Stimulated activated CD8-positive, alpha-beta memory T cell treated with anti-CD3 and anti-CD28 coated beads, Interleukin-2, amount 100 ng/mL, for 48 hours (primary cell): ENCODE results near the gene CYP3A4.
"Not testable (repeated sequence)": the region's sequence is repeated elsewhere in the genome, so short reads cannot be mapped to it uniquely, and the experiment has no call there.

Experiments
- DNase-seq, 2 donors: peaks; one replicate each; pipeline ENCODE4 v3.0.0-alpha.2; 2020; ENCODE audit warnings: low read depth in 2 of 2

Gene CYP3A4

GRCh38 chr7:99752356-99752755 lies 31.6 kb downstream of the CYP3A4 start:
- DNase-seq = no peak

DNA sequence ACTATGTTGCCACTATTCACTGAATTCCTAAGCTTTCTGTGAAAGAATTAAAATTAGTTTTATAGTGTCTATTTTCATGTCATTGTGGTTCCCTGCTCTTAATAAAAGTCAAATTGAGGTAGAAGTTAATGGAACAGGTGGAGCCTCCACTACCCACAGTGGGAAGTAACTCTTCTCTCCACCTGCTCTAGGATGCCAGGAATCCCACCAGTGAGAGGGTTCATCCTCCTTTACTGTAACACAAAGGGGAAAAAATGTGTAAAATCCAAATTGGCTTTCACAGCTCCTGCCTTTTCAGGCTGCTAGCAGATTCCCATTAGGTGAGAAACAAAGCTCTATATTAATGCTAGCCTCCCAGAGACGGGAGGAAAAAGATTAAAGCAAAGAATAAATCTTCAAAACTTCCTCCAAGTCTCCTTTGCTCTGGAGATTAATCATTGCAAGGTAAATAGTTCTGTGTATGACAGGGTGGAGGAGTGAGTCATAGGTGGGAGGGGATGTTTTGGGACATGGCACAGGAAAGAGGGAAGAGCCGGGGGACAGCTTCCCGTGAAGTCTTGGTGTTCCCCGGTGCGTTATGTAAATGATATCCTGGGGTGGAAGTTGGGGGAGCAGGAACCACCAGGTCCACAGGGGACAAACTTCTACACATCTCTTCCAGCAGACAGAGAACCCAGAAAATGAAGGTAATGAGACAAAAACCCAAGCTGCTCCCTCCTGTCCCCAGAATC lies 32.5 kb downstream of the CYP3A4 start:
- DNase-seq = not testable (repeated sequence)

- DNase-seq = no peak
Observed at GRCh38 chr7:99748846-99749579, 35.0 kb downstream of the CYP3A4 start.

DNA sequence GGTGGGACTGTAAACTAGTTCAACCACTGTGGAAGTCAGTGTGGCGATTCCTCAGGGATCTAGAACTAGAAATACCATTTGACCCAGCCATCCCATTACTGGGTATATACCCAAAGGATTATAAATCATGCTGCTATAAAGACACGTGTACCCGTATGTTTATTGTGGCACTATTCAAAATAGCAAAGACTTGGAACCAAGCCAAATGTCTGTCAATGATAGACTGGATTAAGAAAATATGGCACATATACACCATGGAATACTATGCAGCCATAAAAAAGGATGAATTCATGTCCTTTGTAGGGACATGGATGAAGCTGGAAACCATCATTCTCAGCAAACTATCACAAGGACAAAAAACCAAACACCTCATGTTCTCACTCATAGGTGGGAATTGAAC lies 37.1 kb downstream of the CYP3A4 start:
- DNase-seq = not testable (repeated sequence)

- DNase-seq = not testable (repeated sequence)
Observed at GRCh38 chr7:99745395-99745794, 38.6 kb downstream of the CYP3A4 start.

DNA sequence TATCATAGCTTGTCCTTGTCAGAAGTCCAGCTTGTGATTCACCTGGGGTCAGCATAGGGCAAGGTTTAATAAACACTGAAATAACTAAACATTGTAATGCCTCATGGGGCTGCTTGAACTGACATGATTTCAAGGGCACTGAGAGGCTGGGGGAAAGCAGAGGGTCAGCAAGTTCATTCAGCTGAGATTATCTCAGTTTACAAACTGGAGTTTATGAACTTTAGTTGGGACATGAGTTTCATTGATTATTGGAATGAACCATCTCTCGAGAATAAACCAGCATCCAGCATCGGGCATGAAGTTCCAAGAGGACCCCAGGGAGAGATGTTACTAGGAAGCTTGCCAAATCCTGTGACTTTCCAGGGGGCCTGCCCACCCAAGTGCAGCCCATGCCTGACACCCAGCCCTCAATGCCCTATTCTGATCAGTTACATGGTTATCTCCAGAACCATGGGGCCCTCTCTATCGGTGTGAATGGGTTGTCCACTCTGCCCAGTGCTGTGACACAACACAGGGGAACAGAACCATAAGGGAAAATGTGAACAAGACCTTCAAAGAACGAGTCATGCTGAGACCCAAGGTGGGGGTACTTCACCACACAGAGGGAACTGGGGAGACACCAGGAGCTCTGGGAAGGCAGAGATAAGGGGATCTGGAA lies 41.1 kb downstream of the CYP3A4 start:
- no peak for DNase-seq

DNA sequence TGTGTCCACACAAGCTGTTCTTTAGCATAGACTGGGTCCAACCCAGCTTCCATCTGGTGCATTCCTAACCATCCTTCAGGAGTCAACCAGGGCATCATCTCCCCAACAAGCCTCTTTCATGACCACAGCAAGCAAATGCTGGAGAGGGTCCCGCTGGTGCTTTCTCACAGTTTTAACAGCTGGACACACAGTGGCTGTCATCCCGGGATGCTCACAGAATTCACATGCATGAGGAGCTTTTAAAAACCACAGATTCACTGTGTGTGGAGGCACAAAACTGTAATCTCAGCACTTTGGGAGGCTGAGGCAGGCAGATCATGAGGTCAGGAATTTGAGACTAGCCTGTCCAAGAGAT lies 42.6 kb downstream of the CYP3A4 start:
- DNase-seq = no peak

DNA sequence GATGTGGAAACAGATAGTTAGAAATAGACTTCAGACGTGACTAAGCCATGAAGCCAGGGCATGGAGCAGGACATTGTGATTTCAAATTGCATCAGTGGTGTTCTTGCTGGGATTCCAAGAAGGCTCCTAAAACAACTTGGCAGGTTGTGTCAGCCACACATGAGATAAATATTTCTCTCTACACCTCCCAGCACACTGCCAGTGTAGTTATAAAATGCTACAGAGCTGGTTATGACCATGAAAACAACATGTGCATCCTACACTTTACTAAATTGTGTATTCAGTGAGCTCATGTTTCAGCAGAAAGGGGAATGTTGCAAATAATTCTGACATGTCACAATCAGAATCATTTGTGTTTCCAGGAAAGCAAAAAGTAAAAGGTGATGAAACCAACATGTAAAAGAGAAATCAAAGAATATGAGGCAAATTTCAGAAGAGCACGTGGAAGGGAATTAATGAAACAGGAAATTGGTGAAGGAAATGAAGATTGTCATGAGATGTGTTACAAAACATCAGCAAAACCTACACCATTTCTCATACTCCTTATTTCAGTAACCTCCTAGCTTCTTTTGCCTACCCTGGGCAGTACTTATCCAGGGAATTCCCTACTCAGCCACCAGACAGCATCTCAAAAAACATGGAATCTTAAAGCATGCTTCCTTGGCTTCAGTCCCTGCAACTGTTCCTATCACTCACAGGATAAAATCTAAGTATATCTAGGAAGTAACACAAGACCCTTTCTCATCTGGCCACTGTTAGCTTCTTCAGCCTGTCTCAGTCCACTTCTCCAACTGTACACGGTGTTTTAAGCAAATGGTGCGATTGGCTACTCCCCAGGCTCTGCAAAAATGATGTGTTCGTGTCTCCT lies 43.2 kb downstream of the CYP3A4 start:
- no peak for DNase-seq

GRCh38 chr7:99739699-99740572 lies 44.0 kb downstream of the CYP3A4 start:
- DNase-seq = no peak

- no peak for DNase-seq
Observed at GRCh38 chr7:99737726-99738125, 46.3 kb downstream of the CYP3A4 start.

DNA sequence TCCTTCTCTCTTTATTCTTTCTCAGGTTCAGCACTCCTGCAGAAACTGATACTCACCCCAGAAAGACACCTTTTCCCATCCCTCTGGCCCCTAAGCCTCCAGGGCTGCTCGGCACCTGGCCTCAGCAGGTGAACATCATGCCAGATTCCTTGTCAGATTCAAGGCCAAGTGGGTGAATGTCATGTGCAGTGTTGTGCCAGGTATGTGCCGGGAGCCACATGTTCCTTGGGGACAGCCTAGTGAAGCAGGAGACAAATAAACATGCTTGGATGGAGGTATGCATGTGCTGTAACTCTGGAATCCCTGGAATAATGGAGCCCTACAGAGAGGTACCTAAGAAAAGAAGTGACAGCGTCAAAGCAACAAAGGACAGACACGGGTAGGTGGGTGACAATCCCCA lies 47.3 kb downstream of the CYP3A4 start:
- not testable (repeated sequence) for DNase-seq

DNA sequence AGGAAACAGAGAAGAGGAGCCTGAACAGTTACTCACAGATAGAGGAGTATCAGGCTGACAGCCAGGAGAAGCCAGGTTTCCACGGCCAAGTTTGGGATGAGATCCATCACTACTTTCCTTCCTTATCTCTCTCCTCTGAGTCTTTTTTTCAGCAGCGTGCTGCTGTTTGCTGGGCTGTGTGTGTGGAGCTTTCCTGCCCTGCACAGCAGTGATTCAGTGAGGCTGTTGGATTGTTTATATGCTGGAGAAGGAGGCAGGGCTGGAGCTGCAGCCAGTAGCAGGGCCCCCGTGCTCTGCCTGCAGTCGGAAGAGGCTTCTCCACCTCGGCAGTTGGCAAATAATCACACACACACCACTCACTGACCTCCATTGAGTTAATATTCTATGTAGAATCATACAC lies 49.0 kb downstream of the CYP3A4 start, which contains the start of gene CYP3A7:
CYP3A7 (minus strand) TSS at position 210 of the 400 bp plus-strand sequence; CDS start at position 107, 103 bp downstream.
- no peak for DNase-seq

DNA sequence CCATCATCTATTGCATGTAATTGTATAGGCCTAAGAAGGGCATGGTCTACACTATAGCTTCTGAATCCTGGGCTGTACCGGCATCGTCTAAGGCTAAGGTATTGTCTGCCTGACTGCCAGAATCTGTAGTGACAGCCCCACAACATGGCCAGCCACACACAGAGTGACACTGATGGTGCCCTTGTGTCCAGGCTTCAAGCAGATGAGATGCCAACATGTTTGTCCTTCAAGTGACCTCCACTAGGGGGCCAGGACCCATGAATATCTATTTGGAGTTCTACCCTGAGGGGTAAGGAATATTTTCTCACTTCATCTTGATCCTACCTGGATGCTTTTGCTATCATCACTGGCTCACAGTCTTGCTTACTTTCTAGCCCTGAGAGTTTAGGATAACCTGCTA lies 50.5 kb downstream of the CYP3A4 start:
- no peak for DNase-seq

DNA sequence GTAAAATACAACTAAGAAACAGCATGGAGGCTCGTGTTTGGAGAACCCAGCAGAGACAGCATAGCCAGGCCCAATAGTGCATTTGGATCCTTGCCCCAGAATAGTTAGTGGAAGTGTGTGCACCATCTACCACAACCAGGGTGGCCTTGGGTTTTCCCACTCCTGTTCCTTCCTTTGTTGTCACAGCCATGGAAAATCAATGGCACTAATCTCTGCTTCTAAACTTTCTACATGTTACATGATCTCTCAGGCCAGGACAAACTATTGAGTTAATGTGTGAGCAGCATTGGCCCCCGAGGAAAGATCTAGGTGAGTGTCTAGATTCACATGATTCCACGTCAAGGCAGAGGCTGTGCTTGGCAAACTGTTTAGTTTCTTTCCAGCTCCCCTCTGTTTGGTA lies 51.0 kb downstream of the CYP3A4 start:
- no peak for DNase-seq

GRCh38 chr7:99731638-99732374 lies 52.2 kb downstream of the CYP3A4 start:
- DNase-seq = no peak

DNA sequence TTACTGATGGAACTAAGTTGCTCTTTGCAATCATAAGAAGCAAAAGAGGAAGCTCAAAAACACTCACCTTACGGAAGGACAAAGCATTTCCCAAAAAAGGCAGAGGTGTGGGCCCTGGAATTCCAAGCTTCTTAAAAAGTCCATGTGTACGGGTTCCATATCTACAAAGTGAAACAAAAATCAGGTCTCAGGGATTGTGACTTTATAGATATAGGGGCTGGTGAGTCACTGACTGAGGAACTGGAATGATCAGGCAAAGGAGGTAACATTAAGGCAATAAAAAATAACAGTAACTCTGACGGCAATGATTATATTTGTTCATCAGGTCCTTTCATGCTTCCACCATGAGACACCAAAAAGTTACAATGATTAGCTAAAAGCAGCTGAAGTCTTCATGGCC lies 53.0 kb downstream of the CYP3A4 start:
- no peak for DNase-seq

DNA sequence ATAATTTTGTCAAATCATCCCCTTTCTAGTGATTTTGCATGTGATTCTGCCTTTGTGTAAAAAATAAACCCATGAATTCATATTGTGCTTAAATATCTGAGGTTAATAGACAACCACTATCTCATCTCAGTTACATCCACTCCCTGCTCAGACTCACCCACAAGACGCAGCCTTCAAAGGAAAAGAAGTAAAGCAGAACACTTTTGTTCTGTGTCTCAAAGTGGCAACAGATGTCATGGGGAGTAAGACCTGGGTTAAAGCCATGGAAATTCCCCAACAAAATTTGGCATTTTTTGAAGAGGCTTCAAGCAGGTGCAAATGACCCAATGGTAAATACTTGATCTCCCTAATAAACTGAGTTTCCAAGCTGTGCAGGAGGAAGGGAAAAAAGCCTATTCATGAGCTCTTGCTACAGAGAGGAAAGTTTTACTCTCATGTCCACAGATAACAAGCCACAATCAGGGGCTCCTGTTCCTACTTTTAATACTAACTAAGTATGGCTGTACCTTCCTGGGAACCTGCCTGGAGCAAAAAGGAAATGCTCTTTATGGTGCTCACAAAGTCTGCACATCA lies 53.7 kb downstream of the CYP3A4 start:
- DNase-seq = no peak

DNA sequence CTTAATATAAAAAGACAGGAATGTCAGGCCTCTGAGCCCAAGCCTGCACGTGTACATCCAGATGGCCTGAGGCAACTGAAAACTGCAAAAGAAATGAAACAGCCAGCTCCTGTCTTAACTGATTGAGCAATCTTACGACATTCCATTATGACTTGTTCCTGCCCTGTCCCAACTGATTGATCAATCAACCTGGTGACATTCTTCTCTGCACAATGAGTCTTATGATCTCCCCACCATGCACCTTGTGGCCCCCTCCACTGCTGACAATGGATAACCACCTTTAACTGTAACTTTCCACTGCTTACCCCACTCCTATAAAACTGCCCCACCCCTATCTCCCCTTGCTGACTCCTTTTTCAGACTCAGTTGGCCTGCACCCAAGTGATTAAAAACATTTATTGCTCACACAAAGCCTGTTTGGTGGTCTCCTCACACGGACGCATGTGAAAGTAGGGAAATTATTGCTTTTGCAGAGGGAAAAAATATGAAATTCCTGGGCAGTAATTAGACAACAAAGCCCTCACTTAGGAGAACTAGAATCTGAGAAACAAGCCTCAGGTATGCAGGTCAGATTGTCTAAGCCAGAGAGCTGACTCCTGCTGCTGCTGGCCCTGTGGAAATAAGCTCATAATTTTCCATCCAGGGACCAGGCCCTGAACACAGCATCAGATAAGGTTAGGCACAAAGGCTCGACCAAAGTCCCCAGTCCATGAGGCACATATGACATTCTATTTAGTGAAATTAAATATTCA lies 54.3 kb downstream of the CYP3A4 start:
- no peak for DNase-seq

GRCh38 chr7:99728615-99729014 lies 55.4 kb downstream of the CYP3A4 start:
- DNase-seq = no peak
